GM06990 (cell line): ENCODE measurements around the gene PI4KA.
"Not testable (repeated sequence)": the region's sequence is repeated elsewhere in the genome, so short reads cannot be mapped to it uniquely, and the experiment has no call there.

Experiments
- DNase-seq: peaks from one replicate; pipeline ENCODE4 v3.0.0-alpha.2; 2011; ENCODE audit not compliant: insufficient read length; ENCODE audit errors: extremely low read depth
- H3K27me3 ChIP-seq: replicated peaks from 2 replicates; pipeline ENCODE4 v1.6.0; 2011; ENCODE audit warnings: low read length; ENCODE audit not compliant: control insufficient read depth, insufficient read depth
- H3K36me3 ChIP-seq: 2 replicates; pipeline ENCODE4 v1.5.1; 2011; ENCODE audit warnings: low read length; ENCODE audit not compliant: control insufficient read depth, insufficient read depth
- H3K4me3 ChIP-seq: replicated peaks from 2 replicates; pipeline ENCODE4 v1.5.1; 2011; ENCODE audit warnings: low read depth, mild to moderate bottlenecking, control low read depth, low read length
- TF ChIP-seq, protein P1 (sequence below): IDR thresholded peaks from 2 replicates; pipeline ENCODE4 v1.5.1; 2011; ENCODE audit warnings: low read length, control low read depth, mild to moderate bottlenecking, inconsistent platforms; ENCODE audit not compliant: insufficient read depth, poor library complexity, severe bottlenecking

PI4KA gene

DNA sequence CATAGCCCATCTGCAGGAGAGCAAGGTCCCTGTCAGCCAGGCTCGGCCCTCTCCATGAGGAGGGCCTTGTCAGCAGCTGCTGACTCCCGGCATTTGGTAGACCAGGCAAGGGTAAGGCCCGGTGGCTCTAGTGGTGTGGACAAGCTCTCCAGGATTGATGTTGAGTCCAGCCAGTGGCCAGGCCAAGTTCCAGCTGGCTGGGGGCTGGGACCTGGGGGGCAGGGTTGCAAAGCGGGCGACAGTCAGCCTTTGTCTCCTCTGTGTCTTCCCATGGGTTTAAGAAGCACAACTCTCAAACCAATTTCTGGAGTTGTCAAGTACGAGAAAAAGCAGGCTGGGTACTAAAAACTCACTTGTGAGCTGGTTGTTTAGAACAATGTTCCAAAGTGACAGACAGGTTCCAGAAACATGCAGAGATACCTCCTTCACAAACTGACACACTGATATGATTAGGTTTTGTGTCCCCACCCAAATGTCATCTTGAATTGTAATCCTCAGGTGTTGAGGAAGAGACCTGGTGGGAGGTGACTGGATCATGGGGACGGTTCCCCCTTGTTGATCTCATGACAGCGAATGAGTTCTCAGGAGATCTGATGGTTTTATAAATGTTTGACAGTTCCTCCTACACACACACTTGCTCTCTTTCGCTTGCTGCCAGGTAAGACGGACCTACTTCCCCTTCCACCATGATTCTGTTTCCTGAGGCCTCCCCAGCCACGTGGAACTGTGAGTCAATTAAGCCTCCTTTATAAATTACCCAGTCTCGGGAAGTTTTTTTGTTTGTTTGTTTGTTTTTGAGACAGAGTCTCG lies 137.0 kb downstream of the PI4KA start:
- no peaks in the 10 kb centered on the region for H3K27me3 ChIP-seq
- DNase-seq: no peak
- no peak overlapping the region for H3K4me3 ChIP-seq
- TF ChIP-seq, protein P1, sequence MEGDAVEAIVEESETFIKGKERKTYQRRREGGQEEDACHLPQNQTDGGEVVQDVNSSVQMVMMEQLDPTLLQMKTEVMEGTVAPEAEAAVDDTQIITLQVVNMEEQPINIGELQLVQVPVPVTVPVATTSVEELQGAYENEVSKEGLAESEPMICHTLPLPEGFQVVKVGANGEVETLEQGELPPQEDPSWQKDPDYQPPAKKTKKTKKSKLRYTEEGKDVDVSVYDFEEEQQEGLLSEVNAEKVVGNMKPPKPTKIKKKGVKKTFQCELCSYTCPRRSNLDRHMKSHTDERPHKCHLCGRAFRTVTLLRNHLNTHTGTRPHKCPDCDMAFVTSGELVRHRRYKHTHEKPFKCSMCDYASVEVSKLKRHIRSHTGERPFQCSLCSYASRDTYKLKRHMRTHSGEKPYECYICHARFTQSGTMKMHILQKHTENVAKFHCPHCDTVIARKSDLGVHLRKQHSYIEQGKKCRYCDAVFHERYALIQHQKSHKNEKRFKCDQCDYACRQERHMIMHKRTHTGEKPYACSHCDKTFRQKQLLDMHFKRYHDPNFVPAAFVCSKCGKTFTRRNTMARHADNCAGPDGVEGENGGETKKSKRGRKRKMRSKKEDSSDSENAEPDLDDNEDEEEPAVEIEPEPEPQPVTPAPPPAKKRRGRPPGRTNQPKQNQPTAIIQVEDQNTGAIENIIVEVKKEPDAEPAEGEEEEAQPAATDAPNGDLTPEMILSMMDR: no peak
- peaks cover 14% of the 10 kb centered on the region for H3K36me3 ChIP-seq

GRCh38 chr22:20720692-20721408 lies 137.8 kb downstream of the PI4KA start:
- TF ChIP-seq, protein P1: no peak
- no peaks in the 10 kb centered on the region for H3K27me3 ChIP-seq
- DNase-seq: no peak
- H3K36me3 ChIP-seq: peaks cover 8% of the 10 kb centered on the region
- H3K4me3 ChIP-seq: no peak overlapping the region

DNA sequence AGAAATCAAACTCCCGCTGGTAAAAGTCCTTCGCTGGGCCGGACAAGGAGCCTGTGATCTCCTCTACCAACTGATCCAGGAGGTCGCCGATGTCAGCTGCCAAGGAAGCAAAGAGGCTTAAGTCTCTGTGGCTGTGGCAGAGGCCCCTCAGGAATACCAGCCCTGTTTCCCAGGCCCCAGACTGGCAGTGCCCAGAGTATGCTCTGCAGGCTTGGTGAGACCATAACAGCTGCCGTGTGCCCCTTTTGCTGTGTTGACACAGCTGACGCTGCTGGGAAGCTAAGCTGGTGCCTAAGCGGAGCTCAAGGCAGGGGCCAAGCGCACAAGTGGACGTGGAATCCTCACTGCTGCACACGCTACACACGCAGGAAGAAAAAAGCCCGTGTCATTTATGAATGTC lies 139.9 kb downstream of the PI4KA start:
- H3K4me3 ChIP-seq, DNase-seq, H3K36me3 ChIP-seq: not testable (repeated sequence)

GRCh38 chr22:20717981-20718380 lies 140.6 kb downstream of the PI4KA start:
- H3K27me3 ChIP-seq, H3K36me3 ChIP-seq, DNase-seq, H3K4me3 ChIP-seq: not testable (repeated sequence)

More for the DNA sequence above, 139.9 kb downstream of the PI4KA start:
- H3K27me3 ChIP-seq: not testable (repeated sequence)

GRCh38 chr22:20717213-20717866 lies 141.3 kb downstream of the PI4KA start:
- not testable (repeated sequence) for H3K36me3 ChIP-seq, H3K4me3 ChIP-seq, DNase-seq, H3K27me3 ChIP-seq

- not testable (repeated sequence) for DNase-seq, H3K27me3 ChIP-seq, H3K4me3 ChIP-seq, H3K36me3 ChIP-seq
Observed at GRCh38 chr22:20713116-20713515, 145.5 kb downstream of the PI4KA start.

DNA sequence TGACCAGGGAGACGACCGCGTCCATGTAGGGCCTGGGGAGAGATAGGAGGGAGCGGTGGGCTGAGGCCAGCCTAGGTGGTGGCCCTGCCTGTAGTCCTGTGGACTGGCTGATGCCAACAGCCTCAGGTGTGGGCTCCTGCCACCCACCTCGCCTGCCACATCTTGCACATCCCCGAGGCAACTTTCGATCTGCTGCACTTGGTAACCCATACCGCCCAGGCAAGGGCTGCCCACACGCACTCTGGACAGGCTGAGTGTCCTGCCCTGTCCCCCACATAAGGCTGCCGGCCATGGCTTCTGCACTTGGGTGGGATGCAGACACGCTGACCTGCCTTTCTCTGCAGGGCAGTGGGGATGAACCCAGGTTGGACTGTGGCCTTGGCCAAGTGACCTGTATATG lies 148.6 kb downstream of the PI4KA start:
- DNase-seq, H3K27me3 ChIP-seq, H3K36me3 ChIP-seq, H3K4me3 ChIP-seq: not testable (repeated sequence)

DNA sequence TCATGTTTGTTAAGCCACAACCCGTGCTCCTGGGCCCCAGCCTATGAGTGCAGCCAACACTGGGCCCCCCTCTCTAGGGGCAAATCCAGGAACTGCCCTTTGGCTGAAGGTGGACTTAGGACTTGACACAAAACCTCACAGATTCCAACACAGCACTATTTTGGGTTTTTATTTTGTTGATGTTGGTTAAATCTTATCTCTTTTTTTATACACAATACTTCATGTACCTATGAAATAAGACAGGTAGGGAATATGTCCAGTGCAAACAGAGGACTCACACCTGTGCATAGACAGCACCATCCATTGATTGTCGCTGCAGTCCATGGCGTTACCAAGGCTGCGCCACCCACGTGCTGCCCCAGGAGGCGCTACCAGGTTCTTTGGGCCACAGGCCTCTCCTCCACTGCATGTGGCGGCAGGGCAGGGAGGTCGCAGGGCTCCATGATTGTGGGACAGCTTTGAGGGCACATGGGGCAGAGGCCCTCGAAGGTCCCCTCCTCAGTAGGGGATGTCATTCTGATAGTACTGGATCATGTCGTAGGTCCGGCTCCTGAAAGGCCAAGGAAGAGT lies 151.0 kb downstream of the PI4KA start:
- not testable (repeated sequence) for H3K36me3 ChIP-seq, H3K4me3 ChIP-seq, H3K27me3 ChIP-seq, DNase-seq
